Pulmonary artery endothelial cell (primary cell): ENCODE data around the gene FXYD1. TPM values are rescaled to one million over a fixed set of nuclear protein-coding genes. Genes with fewer than 3 reads are reported as not detected.
"Not testable (repeated sequence)": the region's sequence is repeated elsewhere in the genome, so short reads cannot be mapped to it uniquely, and the experiment has no call there.

Experiments used
- DNase-seq: peaks from one replicate; pipeline ENCODE4 v3.0.0-alpha.2; 2011; ENCODE audit warnings: low read depth, low spot score
- total RNA-seq: library from RNA; depleted of rRNA; stranded (reverse); fragments of >200 nt; gene quantifications from 2 replicates; pipeline ENCODE4 v1.2.3, GENCODE V29; 2014

Gene FXYD1
- 0.26 TPM in 1 of 2 replicates, not detected in the other for total RNA-seq

GRCh38 chr19:35138305-35138892 is at the start of gene FXYD1:
Gene FXYD1, plus strand, starts transcription at chr19:35138824. Its CDS starts 1,256 bp downstream, at chr19:35140080.
- DNase-seq, result no peak

DNA sequence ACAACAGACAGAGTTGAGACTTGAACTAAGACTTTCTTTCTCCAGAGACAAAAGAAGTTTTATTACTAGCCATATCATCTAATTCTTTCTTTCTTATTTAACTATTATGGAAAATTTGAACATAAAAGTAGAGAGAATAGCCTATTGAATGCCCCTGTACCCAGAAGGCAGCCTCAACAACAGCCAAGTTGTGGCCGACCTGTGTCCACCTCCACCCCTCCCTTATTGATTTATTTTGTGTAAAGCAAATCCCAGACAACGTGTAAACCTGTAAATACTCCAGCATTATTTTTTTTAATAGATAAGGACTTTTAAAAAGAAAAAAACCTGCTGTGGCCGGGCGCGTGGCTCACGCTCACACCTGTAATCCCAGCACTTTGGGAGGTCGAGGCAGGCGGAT is 49.1 kb upstream of the FXYD1 start:
- DNase-seq, result no peak

GRCh38 chr19:35090160-35090505 is 48.5 kb upstream of the FXYD1 start:
- DNase-seq, result no peak

GRCh38 chr19:35090506-35091214 is 48.0 kb upstream of the FXYD1 start:
- peak; percentile 5 for DNase-seq

DNA sequence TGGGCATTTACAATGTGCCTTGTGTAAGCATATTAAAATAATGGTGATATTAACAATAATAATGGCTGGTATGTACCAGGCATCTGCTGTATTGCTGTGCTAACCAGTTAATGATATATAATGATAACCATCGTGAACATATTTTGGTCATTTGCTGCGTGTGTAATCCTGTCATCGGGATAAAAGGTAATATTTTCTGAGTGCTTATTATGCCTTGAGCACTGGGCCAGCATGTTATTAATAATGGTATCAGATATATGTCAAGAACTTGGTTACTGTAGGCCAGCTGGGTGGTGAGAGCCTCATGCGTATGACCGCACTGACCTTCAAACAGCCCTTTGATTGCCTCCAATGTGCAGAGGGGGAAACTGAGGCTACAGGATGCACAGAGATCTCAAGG is 45.2 kb upstream of the FXYD1 start:
- DNase-seq, result no peak

GRCh38 chr19:35093941-35094647 is 44.5 kb upstream of the FXYD1 start:
- DNase-seq, result no peak

- DNase-seq, result no peak
These were observed 44.0 kb upstream of the FXYD1 start for GRCh38 chr19:35094656-35095055.

DNA sequence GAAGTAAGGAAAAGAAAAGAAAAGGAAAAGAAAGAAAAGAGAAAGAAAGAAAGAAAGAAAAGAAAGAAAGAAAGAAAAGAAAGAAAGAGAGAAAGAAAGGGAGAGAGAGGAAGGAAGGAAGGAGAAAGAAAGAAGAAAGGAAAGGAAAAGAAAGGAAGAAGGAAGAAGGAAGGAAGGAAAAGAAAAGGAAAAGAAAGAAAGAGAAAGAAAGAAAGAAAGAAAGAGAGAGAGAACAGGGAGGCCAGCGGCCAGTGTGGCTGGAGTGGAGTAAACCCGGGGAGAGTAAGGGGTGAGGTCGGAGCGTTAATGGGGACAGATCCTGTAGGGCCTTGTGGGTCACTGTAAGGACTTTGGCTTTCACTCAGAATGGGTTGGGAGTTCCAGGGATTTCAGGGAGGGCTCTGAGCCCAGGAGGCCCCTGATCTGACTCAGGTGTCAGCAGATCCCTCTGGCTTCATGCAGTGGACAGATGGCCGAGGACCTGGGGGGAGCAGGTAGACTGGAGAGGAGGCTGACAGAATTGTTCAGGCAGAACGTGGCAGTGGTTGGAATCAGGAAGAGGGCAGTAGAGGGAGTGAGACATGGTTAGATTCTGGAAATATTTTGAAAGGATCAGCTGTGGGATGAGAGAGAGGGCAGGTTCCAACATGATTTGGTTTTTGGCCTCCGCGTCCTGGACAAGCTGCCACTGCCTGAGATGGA is 42.8 kb upstream of the FXYD1 start:
- DNase-seq, result no peak

DNA sequence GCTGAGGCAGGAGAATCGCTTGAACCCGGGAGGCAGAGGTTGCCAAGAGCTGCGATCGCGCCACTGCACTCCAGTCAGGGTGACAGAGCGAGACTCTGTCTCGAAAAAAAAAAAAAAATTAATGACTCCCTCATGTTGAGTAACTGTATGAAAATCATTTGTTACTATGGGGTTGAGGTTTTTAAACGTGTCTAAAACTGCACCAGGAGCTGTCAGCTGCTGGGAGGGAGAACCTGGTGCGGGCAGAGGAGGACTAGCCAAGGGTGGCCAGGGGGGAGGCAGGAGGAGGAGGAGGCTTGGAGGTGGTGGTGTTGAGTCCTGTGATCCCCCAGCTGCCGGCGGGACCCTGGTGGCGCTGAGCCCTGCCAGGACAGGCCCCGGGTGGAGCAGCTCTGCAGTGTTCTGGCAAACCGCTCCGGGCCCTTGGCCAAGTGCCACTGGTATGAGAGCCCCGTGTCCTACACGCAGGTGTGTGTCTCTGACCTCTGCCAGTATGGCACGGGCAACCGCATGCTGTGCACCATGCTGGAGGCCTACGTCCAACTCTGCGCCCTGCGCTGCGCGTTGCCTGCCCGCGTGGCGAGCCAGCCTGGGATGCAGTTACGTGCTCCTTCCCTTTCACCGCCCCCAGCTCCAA is 40.1 kb upstream of the FXYD1 start:
- no peak for DNase-seq

GRCh38 chr19:35099155-35099896 is 39.3 kb upstream of the FXYD1 start:
- DNase-seq, result no peak

DNA sequence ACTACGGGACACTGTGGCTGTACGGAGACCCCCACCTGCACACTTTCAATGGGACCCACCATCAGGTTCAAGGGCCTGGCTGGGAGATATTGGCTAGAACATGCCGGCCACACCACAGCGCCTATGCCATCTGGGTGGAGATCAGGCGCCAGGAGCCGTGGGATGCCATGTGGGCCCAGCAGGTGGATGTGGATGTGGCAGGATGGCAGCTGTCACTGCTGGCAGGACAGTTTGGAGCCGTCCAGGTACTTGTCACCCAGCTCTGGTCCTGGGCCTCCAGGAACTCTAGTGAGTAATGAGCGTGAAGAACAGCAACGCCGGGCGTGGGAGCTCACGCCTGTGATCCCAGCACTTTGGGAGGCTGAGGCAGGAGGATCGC is 38.7 kb upstream of the FXYD1 start:
- DNase-seq, result no peak

DNA sequence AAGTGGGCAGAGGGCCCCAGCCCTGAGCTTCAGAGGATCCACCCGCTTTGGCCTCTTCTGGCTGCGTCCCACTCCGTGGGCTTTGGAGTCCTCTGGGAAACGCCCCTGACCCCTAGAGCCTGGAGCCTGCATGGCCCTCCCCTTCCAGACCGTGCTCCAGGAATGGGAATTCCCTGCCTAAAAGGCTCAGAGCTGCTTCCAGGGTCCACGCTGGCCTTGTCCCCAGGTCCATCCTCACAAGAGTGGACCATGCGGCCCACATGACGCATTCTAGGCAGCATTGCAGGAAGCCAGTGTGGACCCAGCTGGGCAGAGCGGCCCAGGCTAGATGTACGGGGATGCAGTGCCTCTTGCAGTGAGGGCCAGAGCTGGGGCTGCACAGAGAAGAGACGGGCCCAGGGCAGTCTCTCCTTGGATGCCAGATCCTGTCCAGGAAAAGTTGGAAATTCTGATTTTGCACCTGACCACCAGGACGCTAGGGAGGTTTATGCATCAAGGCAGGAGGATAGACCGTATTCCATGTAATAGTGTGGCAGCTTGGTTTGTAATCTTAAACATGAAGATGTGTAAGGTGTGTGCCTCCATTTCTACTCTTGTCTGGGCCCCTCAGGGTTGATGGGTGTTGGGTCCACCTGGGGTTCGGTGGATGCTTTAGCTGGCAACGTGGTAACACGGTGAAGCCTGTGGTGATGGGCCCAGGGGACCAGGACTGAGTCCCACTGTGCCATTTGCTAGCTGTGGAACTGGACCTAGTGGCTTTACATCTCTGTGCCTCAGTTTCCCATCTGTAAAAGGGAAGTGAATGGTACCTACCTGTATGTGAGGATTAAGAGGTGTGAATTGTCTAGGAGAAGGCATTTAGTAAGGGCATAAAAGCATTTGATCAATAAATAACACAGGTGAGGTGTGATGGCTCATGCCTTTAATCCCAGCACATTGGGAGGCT is 37.8 kb upstream of the FXYD1 start:
- no peak for DNase-seq

DNA sequence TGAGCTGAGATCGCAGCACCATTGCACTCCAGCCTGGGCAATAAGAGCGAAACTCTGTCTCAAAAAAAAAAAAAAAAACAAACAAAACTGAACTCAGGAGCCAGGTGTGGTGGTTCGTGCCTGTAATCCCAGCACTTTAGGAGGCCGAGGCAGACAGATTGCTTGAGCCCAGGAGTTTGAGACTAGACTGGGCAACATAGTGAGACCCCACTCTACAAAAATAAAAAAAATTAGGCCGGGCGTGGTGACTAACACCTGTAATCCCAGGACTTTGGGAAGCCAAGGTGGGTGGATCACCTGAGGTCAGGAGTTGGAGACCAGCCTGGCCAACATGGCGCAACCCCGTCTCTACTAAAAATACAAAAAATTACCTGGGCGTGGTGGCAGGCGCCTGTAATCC is 36.7 kb upstream of the FXYD1 start:
- not testable (repeated sequence) for DNase-seq

DNA sequence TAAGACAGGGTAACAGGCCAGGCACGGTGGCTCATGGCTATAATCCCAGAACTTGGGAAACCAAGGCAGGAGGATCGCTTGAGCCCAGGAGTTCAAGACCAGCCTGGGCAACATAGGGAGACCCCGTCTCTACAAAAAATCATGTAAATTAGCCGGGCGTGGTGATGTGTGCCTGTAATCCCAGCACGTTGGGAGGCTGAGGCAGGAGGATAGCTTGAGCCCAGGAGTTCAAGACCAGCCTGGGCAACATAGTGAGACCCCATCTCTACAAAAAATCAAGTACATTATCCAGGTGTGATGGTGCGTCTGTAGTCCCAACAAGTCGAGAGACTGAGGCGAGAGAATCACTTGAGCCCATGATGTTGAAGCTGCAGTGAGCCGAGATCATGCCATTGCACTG is 35.0 kb upstream of the FXYD1 start:
- not testable (repeated sequence) for DNase-seq

DNA sequence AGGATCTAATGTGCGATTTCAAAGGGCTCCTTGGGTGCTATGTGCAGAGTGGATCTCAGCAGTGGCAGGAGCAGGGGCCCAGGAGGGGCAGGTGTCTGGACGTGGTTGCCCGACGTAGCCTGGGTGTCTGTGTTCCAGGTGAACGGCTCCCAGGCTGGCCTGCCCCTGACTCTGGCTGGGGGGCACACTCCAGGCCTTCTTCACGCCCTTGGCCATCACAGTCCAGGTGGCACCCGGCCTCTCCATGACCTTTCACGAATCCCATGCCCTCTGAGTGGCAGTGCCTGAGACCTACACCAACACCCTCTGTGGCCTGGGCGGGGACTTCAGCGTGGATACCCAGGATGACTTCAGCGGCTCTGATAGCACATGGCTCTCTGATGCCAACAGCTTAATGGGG is 34.3 kb upstream of the FXYD1 start:
- DNase-seq, result no peak

DNA sequence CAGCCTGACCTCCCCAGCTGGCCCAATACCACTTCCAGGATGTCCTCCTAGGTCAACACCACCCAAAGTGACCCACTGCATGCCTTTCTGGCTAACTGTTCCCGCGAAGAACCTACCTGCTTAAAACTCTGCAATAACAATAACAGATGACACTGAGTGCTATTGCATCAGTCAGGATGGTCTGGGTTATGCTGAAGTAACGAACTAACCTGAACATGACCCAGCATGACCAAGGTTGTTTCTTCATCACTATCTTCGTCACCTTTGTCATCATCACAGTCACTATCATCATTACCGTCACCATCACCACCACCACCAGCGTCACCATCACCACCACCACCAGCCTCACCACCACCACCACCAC is 33.6 kb upstream of the FXYD1 start:
- DNase-seq, result no peak

- no peak for DNase-seq
These were observed 33.0 kb upstream of the FXYD1 start for GRCh38 chr19:35105411-35106290.

DNA sequence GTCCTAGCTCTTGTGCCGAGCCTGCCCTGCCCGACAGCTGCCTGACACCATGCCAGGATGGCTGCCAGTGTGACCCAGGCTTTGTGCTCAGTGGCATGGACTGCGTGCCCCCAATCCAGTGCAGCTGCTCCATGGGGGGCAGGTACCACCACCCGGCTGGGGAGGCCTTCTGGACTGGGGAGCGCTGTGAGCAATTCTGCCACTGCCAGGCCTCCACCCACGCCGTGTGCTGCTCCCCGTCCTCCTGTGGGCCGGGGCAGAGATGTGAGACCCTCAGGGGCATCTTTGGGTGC is 32.4 kb upstream of the FXYD1 start:
- DNase-seq, result no peak

GRCh38 chr19:35106898-35107541 is 31.6 kb upstream of the FXYD1 start:
- DNase-seq, result no peak
